Dendritic cell treated with granulocyte-macrophage colony-stimulating factor and Interleukin-4, amounts not matched to agents 40 ng/mL and 50 ng/mL, for 4 days (primary cell): ENCODE results near the gene UBAP1L.
"Not testable (repeated sequence)": the region's sequence is repeated elsewhere in the genome, so short reads cannot be mapped to it uniquely, and the experiment has no call there.

ENCODE experiments used
- H3K27ac Mint-ChIP-seq: one replicate; pipeline ENCODE4 v1.8.0; 2022; ENCODE audit warnings: mild to moderate bottlenecking, mixed read lengths
- H3K27me3 Mint-ChIP-seq: one replicate; pipeline ENCODE4 v1.8.0; 2022; ENCODE audit warnings: mild to moderate bottlenecking, mixed read lengths
- H3K36me3 Mint-ChIP-seq: one replicate; pipeline ENCODE4 v1.8.0; 2022; ENCODE audit warnings: low read depth, mixed read lengths
- H3K4me1 Mint-ChIP-seq: one replicate; pipeline ENCODE4 v1.8.0; 2022; ENCODE audit warnings: low read depth, mixed read lengths
- H3K4me3 Mint-ChIP-seq: one replicate; pipeline ENCODE4 v1.8.0; 2022; ENCODE audit warnings: mild to moderate bottlenecking, moderate library complexity, mixed read lengths
- H3K9me3 Mint-ChIP-seq: one replicate; pipeline ENCODE4 v1.8.0; 2022; ENCODE audit warnings: mixed read lengths
- intact Hi-C: fragments of 100-400 bp; cut with micrococcal nuclease; formaldehyde crosslinking; loops from one replicate; pipeline ENCODE4 v1.15.0; 2022

UBAP1L gene

DNA sequence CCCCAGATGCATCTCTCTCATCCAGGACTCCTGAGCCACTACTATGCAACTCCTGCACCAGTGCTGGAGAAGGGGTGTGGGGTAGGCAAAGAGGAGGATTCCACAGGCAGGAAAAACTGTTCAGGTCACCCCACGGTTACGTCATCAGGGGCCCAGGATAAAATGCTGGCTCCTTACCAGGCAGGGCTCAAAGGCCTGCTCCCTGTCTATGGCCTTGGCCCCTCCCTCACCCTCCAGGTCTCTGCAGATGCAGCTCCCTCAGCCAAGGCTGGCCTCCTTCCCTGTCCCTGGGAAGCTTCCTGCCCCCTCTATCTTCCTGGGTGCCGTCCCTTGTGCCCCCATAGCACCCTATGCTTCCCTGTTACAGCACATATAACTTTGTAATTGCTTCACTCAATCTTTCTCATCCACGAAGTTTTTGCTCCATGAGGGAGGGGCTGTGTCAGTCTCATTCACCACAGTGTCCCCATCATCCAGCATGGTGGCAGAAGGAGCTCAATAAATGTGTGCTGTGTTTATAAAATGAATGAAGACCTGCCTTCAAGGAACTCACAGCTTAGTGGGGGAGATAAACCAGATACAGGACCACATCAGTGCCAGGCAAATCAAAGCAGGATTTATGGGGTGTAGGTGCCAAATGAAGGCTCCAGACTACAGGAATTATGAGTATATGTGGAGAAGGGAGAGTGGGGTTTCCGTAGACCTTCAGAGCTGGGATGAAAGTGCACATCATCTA lies 19.8 kb downstream of the UBAP1L start:
- Mint-ChIP-seq H3K27me3 (no peaks in the 10 kb centered on the region), H3K4me3 (no peak overlapping the region), H3K4me1 (no peaks in the 10 kb centered on the region), H3K27ac (no peak overlapping the region), H3K9me3 (no peaks in the 10 kb centered on the region), H3K36me3 (peaks cover 53% of the 10 kb centered on the region)
- intact Hi-C loops = no loop called here

DNA sequence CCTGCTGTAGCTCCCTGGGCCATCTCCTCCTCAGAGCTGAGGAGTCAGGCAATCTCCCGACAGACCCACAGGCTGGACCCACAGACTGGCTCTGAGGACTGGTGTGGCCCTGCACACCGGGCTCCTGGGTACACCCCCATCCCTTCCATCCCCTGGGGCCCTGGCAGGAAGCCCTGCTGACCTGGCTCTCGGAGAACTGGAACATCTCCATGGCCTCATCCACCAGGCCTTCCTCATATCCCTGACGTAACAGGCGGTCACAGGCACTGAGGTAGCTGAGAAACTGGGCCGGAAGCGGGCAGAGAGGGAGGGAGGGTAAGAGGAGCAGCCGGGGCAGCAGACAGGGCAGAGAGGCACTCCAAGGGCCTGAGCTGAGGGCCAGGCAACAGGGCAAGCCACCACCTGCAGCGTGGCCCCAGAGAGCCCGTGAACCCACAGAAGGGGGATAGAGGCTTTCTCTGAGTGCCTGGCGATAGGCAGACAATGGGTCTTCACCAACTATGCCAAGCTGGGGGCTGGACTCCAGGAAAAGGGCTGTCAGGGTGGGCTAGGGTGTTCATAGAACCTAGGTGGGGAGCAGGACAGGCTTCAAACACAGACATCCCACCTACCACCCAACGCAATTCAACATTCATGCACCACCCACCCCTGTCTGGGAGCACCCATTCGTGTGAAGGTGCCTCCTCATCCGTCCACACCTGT lies 20.6 kb downstream of the UBAP1L start:
- intact Hi-C loops = no loop called here
- no peaks in the 10 kb centered on the region for H3K9me3 Mint-ChIP-seq
- peaks cover 45% of the 10 kb centered on the region for H3K36me3 Mint-ChIP-seq
- H3K4me1 Mint-ChIP-seq = no peaks in the 10 kb centered on the region
- no peak overlapping the region for H3K4me3 Mint-ChIP-seq
- no peaks in the 10 kb centered on the region for H3K27me3 Mint-ChIP-seq
- H3K27ac Mint-ChIP-seq = no peak overlapping the region

DNA sequence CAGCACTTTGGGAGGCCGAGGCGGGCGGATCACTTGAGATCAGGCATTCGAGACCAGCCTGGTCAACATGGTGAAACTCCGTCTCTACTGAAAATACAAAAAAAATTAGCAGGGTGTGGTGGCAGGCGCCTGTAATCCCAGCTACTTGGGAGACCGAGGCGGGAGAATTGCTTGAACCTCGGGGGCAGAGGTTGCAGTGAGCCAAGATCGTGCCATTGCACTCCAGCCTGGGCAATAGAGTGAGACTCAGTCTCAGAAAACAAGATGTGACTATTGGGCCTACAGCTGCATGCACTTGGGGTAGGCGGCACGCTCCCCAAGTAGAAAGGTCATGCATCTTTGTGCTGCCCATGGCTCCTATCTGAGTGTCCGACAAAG lies 21.2 kb downstream of the UBAP1L start:
- H3K27me3 Mint-ChIP-seq, intact Hi-C loops, H3K27ac Mint-ChIP-seq, H3K9me3 Mint-ChIP-seq, H3K4me1 Mint-ChIP-seq, H3K4me3 Mint-ChIP-seq: not testable (repeated sequence)
- H3K36me3 Mint-ChIP-seq = peaks cover 39% of the 10 kb centered on the region

DNA sequence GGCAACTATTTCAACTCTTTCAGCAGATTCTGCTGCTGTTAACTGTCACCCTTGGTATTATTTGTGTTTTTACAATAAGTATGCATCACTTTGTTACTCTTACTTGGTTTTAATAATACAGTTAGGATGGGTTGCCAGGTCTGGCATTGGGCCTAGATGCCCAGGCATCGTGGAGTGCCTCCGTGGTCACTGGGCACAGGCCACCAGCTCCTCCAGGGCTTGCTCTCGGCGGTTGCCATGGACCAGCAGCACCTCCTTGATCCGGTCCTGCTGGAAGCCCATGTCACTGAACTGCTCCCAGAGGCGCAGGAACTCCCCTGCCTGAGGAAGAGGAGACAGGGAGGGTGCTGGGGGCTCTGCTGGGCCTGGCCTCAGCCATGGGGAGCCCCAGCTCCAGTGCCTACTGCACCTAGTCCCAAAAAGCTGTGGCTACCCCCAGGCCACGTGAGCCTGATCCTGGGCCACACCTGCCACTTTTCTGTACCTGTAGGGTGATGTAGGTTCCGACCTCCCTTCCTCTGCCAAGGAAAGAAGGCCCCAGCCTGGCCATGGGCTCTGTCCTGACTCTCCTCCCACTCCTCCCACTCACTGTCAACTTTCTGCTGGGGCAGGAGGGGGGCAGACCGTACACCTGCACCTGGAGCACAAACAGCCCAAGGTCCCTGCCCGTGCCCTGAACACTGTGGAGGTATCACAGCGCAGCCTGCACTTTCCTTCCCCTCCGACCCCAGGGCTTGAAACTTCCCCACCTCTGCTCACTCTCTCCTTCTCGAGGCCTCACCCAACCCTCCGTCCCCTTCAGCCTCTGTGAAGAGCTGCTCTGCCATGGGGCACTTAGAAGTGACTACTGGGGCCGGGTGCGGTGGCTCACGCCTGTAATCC lies 21.8 kb downstream of the UBAP1L start:
- Mint-ChIP-seq H3K4me1 (no peaks in the 10 kb centered on the region), H3K4me3 (no peak overlapping the region), H3K9me3 (no peaks in the 10 kb centered on the region), H3K36me3 (peaks cover 32% of the 10 kb centered on the region), H3K27ac (no peak overlapping the region), H3K27me3 (no peaks in the 10 kb centered on the region)
- intact Hi-C loops = no loop called here

DNA sequence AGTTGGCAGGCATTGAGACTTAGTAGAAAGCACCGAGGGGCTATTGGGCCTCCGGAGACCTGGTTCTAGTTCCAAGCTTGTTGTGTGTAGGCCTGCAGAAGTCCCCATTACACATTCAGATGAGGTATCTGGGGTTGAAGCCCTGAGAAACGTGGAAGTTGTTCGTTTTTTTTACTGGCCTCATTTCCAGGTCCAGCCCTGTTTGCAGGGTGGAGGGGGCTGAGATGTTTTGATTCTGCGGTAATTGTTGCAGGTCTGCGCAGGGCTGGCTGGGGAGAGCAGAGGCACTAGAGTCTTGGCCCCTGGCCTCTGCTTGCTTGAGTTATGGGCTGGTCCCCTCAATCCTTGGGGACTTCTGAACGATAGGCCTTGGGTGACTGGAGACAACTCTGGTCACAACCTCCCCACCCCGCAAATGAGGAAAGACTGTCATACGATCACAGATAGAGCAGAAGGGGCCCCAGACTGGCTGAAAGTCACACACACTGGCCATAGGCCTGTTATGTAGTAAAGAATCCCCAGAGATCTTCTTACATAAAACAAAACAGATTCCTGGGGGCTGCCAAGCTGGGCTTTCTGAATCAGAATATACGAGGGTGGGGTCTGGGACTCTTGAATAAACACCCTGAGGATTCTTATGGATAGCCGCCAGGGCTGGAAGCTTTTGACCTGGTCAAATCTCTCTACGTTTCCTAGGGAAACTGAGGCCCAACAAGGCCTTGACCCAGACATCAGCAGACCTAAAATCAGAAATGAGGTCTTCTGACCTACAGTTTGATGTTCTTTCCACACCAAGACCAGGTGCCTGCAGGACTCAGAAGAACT lies 22.8 kb downstream of the UBAP1L start:
- no peak overlapping the region for H3K27ac Mint-ChIP-seq
- no peaks in the 10 kb centered on the region for H3K4me1 Mint-ChIP-seq

DNA sequence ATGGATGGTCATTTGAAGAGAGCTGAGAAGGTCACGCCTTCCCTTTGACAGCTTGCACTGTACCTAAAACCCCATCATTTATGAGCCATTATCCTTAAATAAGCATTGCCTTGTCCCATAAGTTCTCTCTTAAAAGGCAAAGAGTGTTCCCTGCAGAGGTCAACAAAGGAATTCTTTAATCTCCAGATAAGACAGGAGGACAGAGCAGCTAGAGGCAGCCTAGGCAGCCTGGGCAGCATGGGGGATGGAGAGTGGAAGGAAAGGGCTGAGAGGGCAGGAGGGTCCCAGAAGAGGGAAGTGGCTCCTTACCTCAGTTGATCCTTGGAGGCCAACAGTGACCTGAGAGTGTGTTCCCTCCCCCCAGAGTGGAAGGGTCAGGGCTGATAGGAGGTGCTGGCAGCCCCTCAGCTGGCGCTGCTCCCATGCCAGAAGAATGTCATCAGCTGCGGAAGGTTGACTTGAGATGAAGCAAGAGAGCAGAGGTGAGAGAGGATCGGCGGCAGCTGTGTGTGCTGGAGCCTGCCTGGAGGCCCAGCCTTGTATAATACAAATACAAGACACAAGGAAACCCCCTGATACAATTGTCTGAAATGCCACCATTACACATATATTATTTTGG lies 25.7 kb downstream of the UBAP1L start:
- Mint-ChIP-seq H3K27me3 (peaks cover 15% of the 10 kb centered on the region), H3K9me3 (no peaks in the 10 kb centered on the region), H3K27ac (no peak overlapping the region), H3K4me3 (no peak overlapping the region), H3K36me3 (peaks cover 12% of the 10 kb centered on the region), H3K4me1 (no peaks in the 10 kb centered on the region)
- intact Hi-C loops = no loop called here

More for the DNA sequence above, 22.8 kb downstream of the UBAP1L start:
- H3K36me3 Mint-ChIP-seq = peaks cover 22% of the 10 kb centered on the region
- no peak overlapping the region for H3K4me3 Mint-ChIP-seq
- no peaks in the 10 kb centered on the region for H3K9me3 Mint-ChIP-seq
- intact Hi-C loops = no loop called here
- H3K27me3 Mint-ChIP-seq = peaks cover 4% of the 10 kb centered on the region

DNA sequence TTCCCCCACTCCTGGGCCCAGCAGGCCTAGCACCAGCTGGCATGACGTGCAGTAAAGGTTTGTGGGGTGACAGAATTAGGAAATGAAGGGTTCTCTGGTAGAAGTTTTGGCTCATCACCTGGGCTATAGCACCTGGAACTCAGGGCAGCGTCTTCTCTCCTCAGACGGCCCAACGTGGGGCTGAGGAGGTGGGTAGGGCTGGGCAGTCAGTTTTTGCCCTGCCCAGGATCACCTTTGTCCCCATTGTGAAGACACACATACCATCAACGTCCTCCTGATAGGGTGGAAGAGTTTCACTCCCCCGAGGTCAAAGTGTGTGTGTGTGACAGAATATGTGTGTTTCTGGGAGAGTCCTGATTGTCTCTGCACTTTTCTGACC lies 26.4 kb downstream of the UBAP1L start:
- intact Hi-C loops = no loop called here
- no peaks in the 10 kb centered on the region for H3K9me3 Mint-ChIP-seq
- H3K4me3 Mint-ChIP-seq = no peak overlapping the region
- peaks cover 8% of the 10 kb centered on the region for H3K36me3 Mint-ChIP-seq
- H3K27me3 Mint-ChIP-seq = peaks cover 20% of the 10 kb centered on the region
- no peak overlapping the region for H3K27ac Mint-ChIP-seq
- no peaks in the 10 kb centered on the region for H3K4me1 Mint-ChIP-seq

DNA sequence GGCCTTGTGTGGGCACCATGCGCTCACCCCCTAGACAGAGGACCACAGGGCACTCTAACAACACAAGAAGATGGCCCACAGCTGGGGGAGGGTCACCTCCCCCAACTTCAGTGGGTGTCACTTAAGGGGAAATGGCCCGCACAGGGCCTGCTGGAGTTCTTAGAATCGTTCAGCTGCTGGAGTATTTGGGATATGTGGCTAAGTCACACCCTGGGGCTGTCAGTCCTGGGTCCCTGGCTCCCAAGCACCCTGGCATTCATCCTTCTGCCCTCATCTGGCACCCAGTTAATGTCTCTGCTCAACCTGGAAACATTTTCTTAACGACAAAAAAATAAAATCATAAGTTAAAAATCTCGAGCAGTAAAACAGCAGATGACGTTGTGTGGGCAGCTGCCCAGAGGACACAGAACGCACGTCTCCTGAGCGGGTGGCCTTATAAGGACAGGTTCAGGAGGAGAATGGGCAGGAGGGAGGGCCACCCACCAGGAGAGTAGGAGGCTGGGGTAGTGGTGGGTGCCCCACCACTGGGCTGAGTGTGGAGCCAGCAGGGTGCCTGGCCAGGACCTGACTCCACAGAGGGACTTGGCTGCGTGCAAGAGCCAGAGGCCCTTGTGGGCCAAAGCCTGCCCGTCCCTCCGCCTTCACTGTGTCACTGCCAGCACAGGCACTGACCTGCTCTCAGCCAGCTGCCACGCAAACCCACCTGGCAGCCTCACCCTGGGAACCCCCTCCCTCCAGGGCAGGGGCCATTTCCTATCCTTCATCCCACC lies 26.9 kb downstream of the UBAP1L start:
- Mint-ChIP-seq H3K27ac (no peak overlapping the region), H3K4me1 (no peaks in the 10 kb centered on the region), H3K4me3 (no peak overlapping the region), H3K27me3 (peaks cover 25% of the 10 kb centered on the region), H3K36me3 (peaks cover 2% of the 10 kb centered on the region), H3K9me3 (no peaks in the 10 kb centered on the region)
- intact Hi-C loops = no loop called here

DNA sequence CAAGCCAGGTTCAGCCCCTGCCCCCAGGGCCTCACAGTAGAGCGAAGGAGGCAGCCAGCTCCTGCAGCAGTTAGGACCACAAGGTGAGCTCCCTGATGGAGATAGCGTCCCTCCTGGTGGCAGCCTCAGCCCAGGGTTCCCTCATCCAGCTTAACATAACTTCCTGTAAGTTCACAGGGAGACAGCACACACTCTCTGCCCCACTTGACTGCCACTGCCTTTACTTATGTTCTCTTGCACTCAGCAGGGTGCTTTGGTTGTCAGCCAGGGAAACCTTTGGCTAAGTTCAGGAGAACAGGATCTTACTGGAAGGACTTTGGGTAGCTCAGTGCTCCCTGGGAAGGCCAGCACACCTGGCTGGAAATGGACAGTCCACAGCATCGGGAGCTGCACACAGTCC lies 27.6 kb downstream of the UBAP1L start:
- no peak overlapping the region for H3K27ac Mint-ChIP-seq
- intact Hi-C loops = no loop called here
- no peaks in the 10 kb centered on the region for H3K9me3 Mint-ChIP-seq
- peaks cover 6% of the 10 kb centered on the region for H3K4me1 Mint-ChIP-seq
- peaks cover 31% of the 10 kb centered on the region for H3K27me3 Mint-ChIP-seq
- H3K36me3 Mint-ChIP-seq = no peaks in the 10 kb centered on the region
- no peak overlapping the region for H3K4me3 Mint-ChIP-seq

DNA sequence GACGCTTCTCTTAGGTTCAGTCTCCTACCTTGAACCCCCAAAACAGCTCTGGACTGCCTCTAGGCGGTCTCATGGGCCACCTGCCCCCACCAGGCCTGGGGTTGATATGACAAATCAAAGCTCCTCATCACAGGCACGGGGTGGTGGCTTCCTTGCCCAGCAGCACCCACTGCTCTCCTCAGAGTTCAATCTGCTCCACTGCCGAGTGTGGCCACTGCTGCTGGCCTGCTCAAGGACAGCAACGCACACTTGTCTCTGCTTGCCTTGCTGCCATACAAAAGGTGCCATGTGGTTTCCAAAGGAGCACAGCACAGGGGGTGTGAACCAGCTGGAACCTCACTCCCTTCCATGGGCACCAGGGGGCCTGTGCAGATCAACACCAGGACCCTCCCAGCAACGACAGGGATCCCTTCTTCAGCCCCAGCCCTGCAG lies 28.3 kb downstream of the UBAP1L start:
- peaks cover 9% of the 10 kb centered on the region for H3K4me1 Mint-ChIP-seq
- intact Hi-C loops = no loop called here
- no peak overlapping the region for H3K27ac Mint-ChIP-seq
- H3K27me3 Mint-ChIP-seq = peaks cover 37% of the 10 kb centered on the region
- no peaks in the 10 kb centered on the region for H3K9me3 Mint-ChIP-seq
- H3K4me3 Mint-ChIP-seq = no peak overlapping the region
- no peaks in the 10 kb centered on the region for H3K36me3 Mint-ChIP-seq

DNA sequence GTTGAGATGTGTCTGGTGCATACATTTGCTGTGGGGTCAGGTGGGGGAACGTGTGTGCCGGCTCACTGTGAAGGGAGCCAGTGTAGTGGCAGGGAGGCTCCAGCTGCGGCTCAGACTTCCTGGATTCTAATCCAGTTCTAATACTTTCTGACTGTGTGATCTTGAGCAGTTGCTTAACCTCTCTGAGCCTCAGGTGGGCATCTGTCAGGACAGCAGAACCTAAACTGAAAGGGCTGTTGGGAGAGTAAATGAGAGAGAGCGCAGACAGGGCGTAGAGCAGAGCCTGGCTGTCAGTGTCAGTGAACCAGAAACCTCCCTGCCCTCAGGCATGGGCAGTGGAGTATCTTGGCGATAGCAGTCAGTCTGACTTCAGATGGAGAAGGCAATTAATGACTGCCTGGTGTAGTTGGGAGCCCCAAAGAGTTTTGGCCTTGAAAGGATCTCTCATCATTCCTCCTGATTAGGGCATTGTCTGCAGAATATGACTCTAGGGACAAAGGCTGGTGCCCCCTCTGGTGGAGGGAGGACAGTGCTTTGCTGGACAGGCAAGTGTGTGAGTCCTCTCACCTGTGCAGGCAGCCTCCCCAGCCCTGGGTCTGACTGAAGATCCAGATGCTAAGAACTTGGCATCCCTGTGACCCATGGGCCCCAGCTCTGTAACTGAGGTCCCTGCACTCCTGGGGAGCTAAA lies 28.9 kb downstream of the UBAP1L start:
- no peak overlapping the region for H3K4me3 Mint-ChIP-seq
- intact Hi-C loops = no loop called here
- H3K4me1 Mint-ChIP-seq = peaks cover 9% of the 10 kb centered on the region
- no peaks in the 10 kb centered on the region for H3K36me3 Mint-ChIP-seq
- peaks cover 40% of the 10 kb centered on the region for H3K27me3 Mint-ChIP-seq
- no peak overlapping the region for H3K27ac Mint-ChIP-seq
- no peaks in the 10 kb centered on the region for H3K9me3 Mint-ChIP-seq

DNA sequence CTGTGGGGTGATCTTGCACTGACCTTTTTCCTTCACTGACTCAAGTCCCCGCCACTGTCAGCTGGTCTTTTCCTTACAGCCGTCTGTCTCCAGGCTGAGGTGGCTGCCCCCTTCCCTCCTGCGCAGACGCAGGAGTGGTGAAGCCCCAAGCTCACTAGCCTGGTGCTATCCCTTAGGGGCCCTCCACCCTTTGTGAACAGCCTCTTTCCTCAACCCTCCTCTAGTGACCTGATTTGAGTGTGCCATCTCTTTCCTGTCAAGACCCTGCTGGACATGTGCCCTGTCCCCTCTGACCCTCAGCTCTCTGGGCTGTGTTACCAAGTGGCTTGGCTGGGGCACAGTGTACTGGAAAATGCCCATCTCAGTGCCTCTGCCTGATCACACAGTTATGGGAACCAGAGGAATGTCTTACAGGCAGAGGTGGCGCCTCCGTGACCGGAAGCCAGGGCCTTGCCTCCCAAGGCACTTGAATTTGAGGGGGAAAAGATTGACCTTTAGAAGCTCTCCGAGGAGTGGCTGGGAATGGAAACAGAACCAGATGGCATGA lies 29.7 kb downstream of the UBAP1L start:
- no peak overlapping the region for H3K27ac Mint-ChIP-seq
- no peaks in the 10 kb centered on the region for H3K9me3 Mint-ChIP-seq
- peaks cover 9% of the 10 kb centered on the region for H3K4me1 Mint-ChIP-seq
- no peak overlapping the region for H3K4me3 Mint-ChIP-seq
- intact Hi-C loops = no loop called here
- H3K27me3 Mint-ChIP-seq = peaks cover 40% of the 10 kb centered on the region
- no peaks in the 10 kb centered on the region for H3K36me3 Mint-ChIP-seq
